HG03039 (cell line): ENCODE data around the gene MADD.
A peak's percentile ranks its signal among the peaks of the same experiment; 100 is the strongest.

Experiments
- ATAC-seq: cut with Tn5 transposase; IDR thresholded peaks from one replicate; pipeline ENCODE4 v1.9.1; 2021; ENCODE audit warnings: mild to moderate bottlenecking, moderate library complexity; ENCODE audit not compliant: unreplicated experiment

The MADD gene

GRCh38 chr11:47378010-47378835, 108.3 kb downstream of the MADD start, which contains the start of gene SPI1:
Gene SPI1 (minus strand): TSS chr11:47378547. CDS start chr11:47378353, 194 bp downstream.
- ATAC-seq, result peak; percentile 69

- ATAC-seq, result no peak
These were observed 108.9 kb downstream of the MADD start for GRCh38 chr11:47378836-47379170.

GRCh38 chr11:47379317-47379716, 109.4 kb downstream of the MADD start:
- ATAC-seq, result no peak
